OCI-LY1 (cell line): ENCODE data around the gene PXDN.

Experiments
- H2AFZ ChIP-seq: fragments of 200-600 bp; sonication (generic), shearing (Covaris generic); 2 replicates; pipeline ENCODE4 v1.6.0; 2014; ENCODE audit warnings: antibody characterized with exemption, mild to moderate bottlenecking, low read length
- H3F3A ChIP-seq: fragments of 200-600 bp; sonication (generic), shearing (Covaris generic); 2 replicates; pipeline ENCODE4 v1.6.0; 2014; ENCODE audit warnings: mild to moderate bottlenecking, antibody characterized with exemption, low read length, moderate library complexity; ENCODE audit not compliant: insufficient read depth
- H3K27ac ChIP-seq: fragments of 200-600 bp; sonication (generic); 2 replicates; pipeline ENCODE4 v1.5.1; 2014; ENCODE audit warnings: low read length, mixed run types, mild to moderate bottlenecking, low read depth; ENCODE audit not compliant: poor library complexity, severe bottlenecking
- H3K27me3 ChIP-seq: fragments of 200-600 bp; sonication (generic); 2 replicates; pipeline ENCODE4 v1.6.0; 2014; ENCODE audit warnings: antibody characterized with exemption, mild to moderate bottlenecking, low read length, moderate library complexity; ENCODE audit not compliant: insufficient read depth
- H3K36me3 ChIP-seq: fragments of 200-600 bp; sonication (generic); 2 replicates; pipeline ENCODE4 v1.6.1; 2014; ENCODE audit warnings: mild to moderate bottlenecking, antibody characterized with exemption, low read length, moderate library complexity, mixed read lengths; ENCODE audit not compliant: insufficient read depth
- H3K4me1 ChIP-seq: fragments of 200-600 bp; sonication (generic); 2 replicates; pipeline ENCODE4 v1.5.1; 2014; ENCODE audit warnings: mild to moderate bottlenecking, low read length, moderate library complexity; ENCODE audit not compliant: insufficient read depth, severe bottlenecking
- H3K4me2 ChIP-seq: fragments of 200-600 bp; sonication (generic), shearing (Covaris generic); 2 replicates; pipeline ENCODE4 v1.6.1; 2014; ENCODE audit warnings: low read length
- H3K4me3 ChIP-seq: fragments of 200-600 bp; sonication (generic); 2 replicates; pipeline ENCODE4 v1.5.1; 2014; ENCODE audit warnings: low read length, low read depth, mild to moderate bottlenecking, mixed read lengths; ENCODE audit not compliant: poor library complexity, severe bottlenecking
- H3K79me2 ChIP-seq: fragments of 200-600 bp; shearing (Covaris generic); 2 replicates; pipeline ENCODE4 v1.6.1; 2016; ENCODE audit warnings: mixed run types, low read length, mixed read lengths; ENCODE audit not compliant: insufficient read depth
- H3K9ac ChIP-seq: fragments of 200-600 bp; sonication (generic), shearing (Covaris generic); 2 replicates; pipeline ENCODE4 v1.6.1; 2014; ENCODE audit warnings: mild to moderate bottlenecking, low read length, mixed read lengths
- H3K9me2 ChIP-seq: fragments of 200-600 bp; sonication (generic), shearing (Covaris generic); 2 replicates; pipeline ENCODE4 v1.6.1; 2014; ENCODE audit warnings: low read depth, mild to moderate bottlenecking, low read length, mixed read lengths
- H3K9me3 ChIP-seq: fragments of 200-600 bp; shearing (Covaris generic); 2 replicates; pipeline ENCODE4 v1.6.1; 2014; ENCODE audit warnings: low read length, mixed read lengths
- H4K20me1 ChIP-seq: fragments of 200-600 bp; sonication (generic), shearing (Covaris generic); 2 replicates; pipeline ENCODE4 v1.6.0; 2016; ENCODE audit warnings: mild to moderate bottlenecking, low read length; ENCODE audit not compliant: insufficient read depth
- CTCF ChIP-seq: fragments of 200-600 bp; sonication (generic), shearing (Covaris generic); IDR thresholded peaks from 2 replicates; pipeline ENCODE4 v1.5.1; 2017; ENCODE audit warnings: mild to moderate bottlenecking, antibody characterized with exemption, low read length, moderate library complexity, mixed read lengths
- EZH2 ChIP-seq: fragments of 200-600 bp; sonication (generic), shearing (Covaris generic); IDR thresholded peaks from 2 replicates; pipeline ENCODE4 v1.8.0; 2017; ENCODE audit warnings: borderline replicate concordance, mixed run types, mild to moderate bottlenecking, antibody characterized with exemption, low read length, moderate library complexity, mixed read lengths

Gene PXDN

GRCh38 chr2:1678609-1679008 lies 65.7 kb downstream of the PXDN start:
- Histone ChIP-seq H3K4me2 (no peak overlapping the region), H2AFZ (no peak overlapping the region), H3K4me3 (no peak overlapping the region), H3K4me1 (no peaks in the 10 kb centered on the region), H3K79me2 (no peaks in the 10 kb centered on the region), H3K27me3 (no peaks in the 10 kb centered on the region), H3K9me2 (no peaks in the 10 kb centered on the region), H3K9ac (no peak overlapping the region), H3K27ac (no peak overlapping the region), H3K36me3 (no peaks in the 10 kb centered on the region), H4K20me1 (no peaks in the 10 kb centered on the region), H3F3A (no peaks in the 10 kb centered on the region), H3K9me3 (no peaks in the 10 kb centered on the region)
- TF ChIP-seq EZH2: no peak
- no peak for TF ChIP-seq CTCF

DNA sequence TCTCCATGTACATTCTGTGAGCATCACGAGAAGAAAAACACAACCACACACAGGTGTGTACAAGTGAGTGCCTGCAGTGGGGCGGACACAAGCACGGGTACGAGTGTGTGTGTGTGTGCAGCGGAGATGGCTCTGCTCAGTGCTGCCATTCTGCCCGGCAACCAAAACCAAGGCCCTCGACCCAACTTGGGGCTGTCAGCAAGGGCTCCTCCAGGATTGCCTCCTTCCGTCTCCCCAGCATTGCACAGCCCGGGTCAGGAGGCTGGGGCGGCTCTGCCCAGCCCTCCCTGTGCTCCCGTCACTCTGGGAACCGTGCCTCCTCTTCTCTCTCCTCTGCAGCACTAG lies 66.5 kb downstream of the PXDN start:
- no peak for TF ChIP-seq EZH2
- no peak for TF ChIP-seq CTCF
- H3F3A ChIP-seq: no peaks in the 10 kb centered on the region
- H3K4me1 ChIP-seq: no peaks in the 10 kb centered on the region
- no peak overlapping the region for H3K27ac ChIP-seq
- no peak overlapping the region for H3K9ac ChIP-seq
- no peaks in the 10 kb centered on the region for H3K9me3 ChIP-seq
- no peak overlapping the region for H3K4me3 ChIP-seq
- no peaks in the 10 kb centered on the region for H3K79me2 ChIP-seq
- no peaks in the 10 kb centered on the region for H3K36me3 ChIP-seq
- H2AFZ ChIP-seq: no peak overlapping the region
- H3K27me3 ChIP-seq: no peaks in the 10 kb centered on the region
- H3K9me2 ChIP-seq: no peaks in the 10 kb centered on the region
- H3K4me2 ChIP-seq: no peak overlapping the region
- H4K20me1 ChIP-seq: no peaks in the 10 kb centered on the region

DNA sequence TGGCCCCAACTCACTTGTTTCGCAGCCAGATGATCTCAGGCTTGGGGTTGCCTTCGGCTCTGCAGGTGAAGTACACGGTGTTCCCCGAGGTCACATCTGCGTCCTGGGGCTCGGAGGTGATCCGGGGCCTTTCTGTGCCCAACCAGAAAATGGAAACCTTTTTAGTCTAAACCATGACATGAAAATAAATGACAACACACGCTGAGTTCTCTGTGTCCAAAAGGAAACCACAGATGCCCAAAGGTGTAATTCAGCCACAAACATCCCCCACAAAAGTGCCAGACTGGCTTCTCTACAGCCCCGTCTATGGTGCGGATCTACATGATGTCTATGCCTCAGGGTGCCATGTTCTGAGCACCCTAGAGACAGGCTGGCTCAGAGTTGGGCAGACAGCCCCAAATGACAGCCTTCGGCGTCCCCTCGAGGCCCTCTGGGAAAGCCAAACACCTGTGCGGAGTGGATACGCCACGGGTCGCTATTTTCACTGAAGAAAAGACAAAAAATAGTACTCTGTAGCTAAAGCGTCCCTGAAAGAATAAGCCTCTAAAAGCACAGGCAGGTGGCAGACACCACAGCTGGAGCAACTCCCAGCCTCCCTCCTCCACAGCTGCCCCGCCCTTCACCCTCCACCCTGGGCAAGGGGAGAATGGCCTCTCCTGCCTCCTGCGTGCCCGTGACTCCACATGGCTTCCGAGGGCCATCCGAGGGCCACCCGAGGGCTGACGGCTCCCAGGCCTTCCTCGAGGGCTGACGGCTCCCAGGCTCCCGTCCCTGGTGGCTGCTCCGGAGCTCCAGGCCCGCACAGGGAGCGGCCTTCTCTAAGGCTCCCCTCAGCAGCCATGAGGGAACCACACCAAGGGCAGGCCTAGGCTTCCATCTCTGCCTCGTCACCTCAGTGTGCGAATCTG lies 67.1 kb downstream of the PXDN start:
- H3K9ac ChIP-seq: no peak overlapping the region

More for the DNA sequence above, 67.1 kb downstream of the PXDN start:
- no peak overlapping the region for H3K4me3 ChIP-seq
- H3K27me3 ChIP-seq: no peaks in the 10 kb centered on the region
- no peak overlapping the region for H3K27ac ChIP-seq
- no peak overlapping the region for H3K4me2 ChIP-seq
- H3K9me2 ChIP-seq: no peaks in the 10 kb centered on the region
- no peak overlapping the region for H2AFZ ChIP-seq
- H3K36me3 ChIP-seq: no peaks in the 10 kb centered on the region
- no peaks in the 10 kb centered on the region for H3F3A ChIP-seq
- H3K4me1 ChIP-seq: no peaks in the 10 kb centered on the region
- TF ChIP-seq CTCF (no peak), EZH2 (no peak)
- H3K79me2 ChIP-seq: no peaks in the 10 kb centered on the region
- H3K9me3 ChIP-seq: no peaks in the 10 kb centered on the region
- H4K20me1 ChIP-seq: no peaks in the 10 kb centered on the region
